Measurements from ENCODE around the gene PRR4. TPM values are rescaled to one million over a fixed set of nuclear protein-coding genes. Genes with fewer than 3 reads are reported as not detected.

The PRR4 gene
- polyA plus RNA-seq, 2 of the 4 experiments (the other 2 are of a cell fraction) = 2.5 to 6.4 TPM

DNA sequence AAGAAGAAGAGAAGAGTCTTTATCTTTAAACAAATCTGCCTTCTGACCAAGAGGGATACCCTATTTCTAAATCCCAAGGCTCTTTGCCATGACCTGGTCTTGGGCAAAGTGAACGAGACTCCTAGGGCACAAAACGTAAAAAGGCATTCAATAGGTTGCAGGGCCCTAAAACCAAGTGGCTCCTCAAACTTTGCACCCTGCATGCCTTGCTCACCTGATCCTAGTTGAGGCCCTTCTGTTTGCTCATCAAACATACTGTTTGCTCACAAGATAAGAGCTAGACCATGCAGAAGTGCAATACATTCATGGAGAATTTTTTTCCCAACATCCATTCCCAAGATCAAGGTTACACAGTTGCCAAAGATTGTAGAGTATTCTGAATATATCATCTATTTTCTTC is 42.7 kb upstream of the PRR4 start:
- 64% methylated on average over 2 of the region's 2 CpGs for WGBS (ENCODE audit: missing lambda C conversion rate)
- H3K9me3 ChIP-seq = no peaks in the 10 kb centered on the region
- peak; percentile 13 for FAIRE-seq
- POLR2A ChIA-PET = no interaction called here
- DNase-seq (ENCODE audit: low read depth in 1 of 2, low spot score in 1 of 2) = no peak
- CTCF ChIA-PET = no interaction called here
- H3K27ac ChIP-seq = no peak overlapping the region
- no peak for TF ChIP-seq GATA3 (IDR thresholded peaks at IDR 0.05; ENCODE audit: borderline replicate concordance)
- no peak for TF ChIP-seq MAFK (IDR thresholded peaks at IDR 0.05; ENCODE audit: partially characterized antibody)
- TF ChIP-seq, protein P1, sequence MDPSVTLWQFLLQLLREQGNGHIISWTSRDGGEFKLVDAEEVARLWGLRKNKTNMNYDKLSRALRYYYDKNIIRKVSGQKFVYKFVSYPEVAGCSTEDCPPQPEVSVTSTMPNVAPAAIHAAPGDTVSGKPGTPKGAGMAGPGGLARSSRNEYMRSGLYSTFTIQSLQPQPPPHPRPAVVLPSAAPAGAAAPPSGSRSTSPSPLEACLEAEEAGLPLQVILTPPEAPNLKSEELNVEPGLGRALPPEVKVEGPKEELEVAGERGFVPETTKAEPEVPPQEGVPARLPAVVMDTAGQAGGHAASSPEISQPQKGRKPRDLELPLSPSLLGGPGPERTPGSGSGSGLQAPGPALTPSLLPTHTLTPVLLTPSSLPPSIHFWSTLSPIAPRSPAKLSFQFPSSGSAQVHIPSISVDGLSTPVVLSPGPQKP (IDR thresholded peaks at IDR 0.05; ENCODE audit: low read depth, low read length) = no peak
- no peak for TF ChIP-seq ZNF302 (CRISPR knock-in tag; IDR thresholded peaks at IDR 0.05)
- no peak for ATAC-seq
- no peaks in the 10 kb centered on the region for H3K4me1 ChIP-seq
- H3K4me3 ChIP-seq = no peak overlapping the region
- H3K4me2 ChIP-seq = no peak overlapping the region

DNA sequence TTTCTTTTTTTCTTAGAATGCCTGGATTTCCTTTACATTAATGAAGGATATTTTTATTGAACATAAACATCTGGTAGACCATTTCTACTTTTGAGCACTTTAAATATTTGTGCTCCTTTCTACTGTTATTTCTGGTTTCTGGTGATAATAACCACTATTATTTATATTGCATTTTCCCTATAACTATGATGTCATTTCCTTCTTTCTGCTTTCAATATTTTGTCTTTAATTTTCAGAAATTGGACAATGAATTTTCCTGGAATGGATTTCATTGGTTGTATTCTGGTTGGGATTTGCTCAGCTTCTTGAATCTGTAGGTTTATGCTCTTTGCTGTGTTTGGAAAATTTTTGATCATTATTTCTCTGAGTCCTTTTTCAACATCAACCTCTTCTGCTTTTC is 40.0 kb upstream of the PRR4 start:
- TF ChIP-seq CBX8 (IDR thresholded peaks at IDR 0.05) (no peak), CBX2 (IDR thresholded peaks at IDR 0.05; ENCODE audit: borderline replicate concordance, low read depth) (no peak), NR3C1 (IDR thresholded peaks at IDR 0.05) (no peak), HOXB13 (CRISPR knock-in tag; IDR thresholded peaks at IDR 0.05; ENCODE audit: low read depth) (no peak), MYC (IDR thresholded peaks at IDR 0.05; ENCODE audit: borderline replicate concordance, low read length) (no peak), KDM5A (IDR thresholded peaks at IDR 0.05) (no peak), EHMT2 (IDR thresholded peaks at IDR 0.05; ENCODE audit: low read depth) (no peak), MAZ (IDR thresholded peaks at IDR 0.05; ENCODE audit: borderline replicate concordance, low read depth, low read length) (no peak), RAD21 (conservative IDR thresholded peaks at IDR 0.05 in 1 of 2, IDR thresholded peaks at IDR 0.05 in 1 of 2) (no peak), SREBF2 (IDR thresholded peaks at IDR 0.05) (no peak), ESRRA (IDR thresholded peaks at IDR 0.05; ENCODE audit: borderline replicate concordance, low read length) (no peak), NFE2L2 (conservative IDR thresholded peaks at IDR 0.05; ENCODE audit: low read length) (no peak), HDAC2 (IDR thresholded peaks at IDR 0.05) (no peak), ZSCAN20 (CRISPR knock-in tag; IDR thresholded peaks at IDR 0.05) (no peak), POLR2AphosphoS2 (conservative IDR thresholded peaks at IDR 0.05; ENCODE audit: low read length) (no peak)
- TF ChIP-seq, protein P2, sequence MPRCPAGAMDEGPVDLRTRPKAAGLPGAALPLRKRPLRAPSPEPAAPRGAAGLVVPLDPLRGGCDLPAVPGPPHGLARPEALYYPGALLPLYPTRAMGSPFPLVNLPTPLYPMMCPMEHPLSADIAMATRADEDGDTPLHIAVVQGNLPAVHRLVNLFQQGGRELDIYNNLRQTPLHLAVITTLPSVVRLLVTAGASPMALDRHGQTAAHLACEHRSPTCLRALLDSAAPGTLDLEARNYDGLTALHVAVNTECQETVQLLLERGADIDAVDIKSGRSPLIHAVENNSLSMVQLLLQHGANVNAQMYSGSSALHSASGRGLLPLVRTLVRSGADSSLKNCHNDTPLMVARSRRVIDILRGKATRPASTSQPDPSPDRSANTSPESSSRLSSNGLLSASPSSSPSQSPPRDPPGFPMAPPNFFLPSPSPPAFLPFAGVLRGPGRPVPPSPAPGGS (IDR thresholded peaks at IDR 0.05) = no peak
- TF ChIP-seq, protein P3, sequence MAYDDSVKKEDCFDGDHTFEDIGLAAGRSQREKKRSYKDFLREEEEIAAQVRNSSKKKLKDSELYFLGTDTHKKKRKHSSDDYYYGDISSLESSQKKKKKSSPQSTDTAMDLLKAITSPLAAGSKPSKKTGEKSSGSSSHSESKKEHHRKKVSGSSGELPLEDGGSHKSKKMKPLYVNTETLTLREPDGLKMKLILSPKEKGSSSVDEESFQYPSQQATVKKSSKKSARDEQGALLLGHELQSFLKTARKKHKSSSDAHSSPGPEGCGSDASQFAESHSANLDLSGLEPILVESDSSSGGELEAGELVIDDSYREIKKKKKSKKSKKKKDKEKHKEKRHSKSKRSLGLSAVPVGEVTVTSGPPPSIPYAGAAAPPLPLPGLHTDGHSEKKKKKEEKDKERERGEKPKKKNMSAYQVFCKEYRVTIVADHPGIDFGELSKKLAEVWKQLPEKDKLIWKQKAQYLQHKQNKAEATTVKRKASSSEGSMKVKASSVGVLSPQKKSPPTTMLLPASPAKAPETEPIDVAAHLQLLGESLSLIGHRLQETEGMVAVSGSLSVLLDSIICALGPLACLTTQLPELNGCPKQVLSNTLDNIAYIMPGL (CRISPR knock-in tag; IDR thresholded peaks at IDR 0.05; ENCODE audit: borderline replicate concordance) = no peak
- TF ChIP-seq, protein P4, sequence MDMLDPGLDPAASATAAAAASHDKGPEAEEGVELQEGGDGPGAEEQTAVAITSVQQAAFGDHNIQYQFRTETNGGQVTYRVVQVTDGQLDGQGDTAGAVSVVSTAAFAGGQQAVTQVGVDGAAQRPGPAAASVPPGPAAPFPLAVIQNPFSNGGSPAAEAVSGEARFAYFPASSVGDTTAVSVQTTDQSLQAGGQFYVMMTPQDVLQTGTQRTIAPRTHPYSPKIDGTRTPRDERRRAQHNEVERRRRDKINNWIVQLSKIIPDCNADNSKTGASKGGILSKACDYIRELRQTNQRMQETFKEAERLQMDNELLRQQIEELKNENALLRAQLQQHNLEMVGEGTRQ (IDR thresholded peaks at IDR 0.05) = no peak
- TF ChIP-seq, protein P5, sequence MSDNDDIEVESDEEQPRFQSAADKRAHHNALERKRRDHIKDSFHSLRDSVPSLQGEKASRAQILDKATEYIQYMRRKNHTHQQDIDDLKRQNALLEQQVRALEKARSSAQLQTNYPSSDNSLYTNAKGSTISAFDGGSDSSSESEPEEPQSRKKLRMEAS (IDR thresholded peaks at IDR 0.05) = no peak
- TF ChIP-seq, protein P6, sequence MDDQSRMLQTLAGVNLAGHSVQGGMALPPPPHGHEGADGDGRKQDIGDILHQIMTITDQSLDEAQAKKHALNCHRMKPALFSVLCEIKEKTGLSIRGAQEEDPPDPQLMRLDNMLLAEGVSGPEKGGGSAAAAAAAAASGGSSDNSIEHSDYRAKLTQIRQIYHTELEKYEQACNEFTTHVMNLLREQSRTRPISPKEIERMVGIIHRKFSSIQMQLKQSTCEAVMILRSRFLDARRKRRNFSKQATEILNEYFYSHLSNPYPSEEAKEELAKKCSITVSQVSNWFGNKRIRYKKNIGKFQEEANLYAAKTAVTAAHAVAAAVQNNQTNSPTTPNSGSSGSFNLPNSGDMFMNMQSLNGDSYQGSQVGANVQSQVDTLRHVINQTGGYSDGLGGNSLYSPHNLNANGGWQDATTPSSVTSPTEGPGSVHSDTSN (IDR thresholded peaks at IDR 0.05) = no peak
- Histone ChIP-seq H3K9me3 (no peaks in the 10 kb centered on the region), H3K4me2 (no peak overlapping the region), H3K4me3 (no peak overlapping the region), H3K4me1 (no peaks in the 10 kb centered on the region), H3K27ac (no peak overlapping the region)
- ATAC-seq (no peak), DNase-seq (ENCODE audit: low read depth in 1 of 2, low spot score in 1 of 2) (no peak), FAIRE-seq (no peak)
- ChIA-PET CTCF (no interaction called here), POLR2A (no interaction called here)

Data from A549 (cell line).